Cardiac fibroblast (primary cell): ENCODE data around the gene TEX36.

Experiments used
- DNase-seq, 2 donors: peaks; one replicate each; pipeline versions ENCODE4 v3.0.0 to v3.0.0-alpha.2; 2010; ENCODE audit warnings: low read depth in 2 of 2
- H3K4me3 ChIP-seq, 2 donors: replicated peaks in 1 of 2; 1 replicate in 1 of 2; 2 replicates in 1 of 2; pipeline ENCODE4 v1.5.1; 2011; ENCODE audit warnings: low read depth in 2 of 2, low read length in 2 of 2, mild to moderate bottlenecking in 2 of 2, moderate library complexity in 1 of 2
- TF ChIP-seq, protein P1 (sequence below): IDR thresholded peaks from one replicate; pipeline ENCODE4 v1.5.1; 2011; ENCODE audit warnings: low read depth, mild to moderate bottlenecking, low read length, inconsistent platforms

The TEX36 gene

DNA sequence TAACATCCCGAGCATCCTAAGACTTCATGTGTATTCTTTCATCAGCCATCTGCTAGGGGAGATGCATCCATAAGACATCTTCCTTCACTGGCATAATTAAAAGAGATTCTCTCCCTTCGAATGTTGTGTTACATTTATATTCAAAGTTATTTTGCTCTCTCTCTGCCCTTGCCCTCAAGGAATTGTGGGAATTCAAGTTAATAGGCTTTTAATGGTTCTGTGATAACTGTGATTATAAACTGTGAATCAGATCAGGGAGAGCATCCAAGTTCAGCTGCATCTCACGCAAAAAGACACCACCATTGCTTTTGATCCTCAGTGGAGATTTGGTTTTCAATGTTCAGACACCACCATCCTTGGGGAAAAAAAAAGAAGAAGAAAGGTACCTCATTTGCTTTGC, 9.2 kb upstream of the TEX36 start:
- TF ChIP-seq, protein P1, sequence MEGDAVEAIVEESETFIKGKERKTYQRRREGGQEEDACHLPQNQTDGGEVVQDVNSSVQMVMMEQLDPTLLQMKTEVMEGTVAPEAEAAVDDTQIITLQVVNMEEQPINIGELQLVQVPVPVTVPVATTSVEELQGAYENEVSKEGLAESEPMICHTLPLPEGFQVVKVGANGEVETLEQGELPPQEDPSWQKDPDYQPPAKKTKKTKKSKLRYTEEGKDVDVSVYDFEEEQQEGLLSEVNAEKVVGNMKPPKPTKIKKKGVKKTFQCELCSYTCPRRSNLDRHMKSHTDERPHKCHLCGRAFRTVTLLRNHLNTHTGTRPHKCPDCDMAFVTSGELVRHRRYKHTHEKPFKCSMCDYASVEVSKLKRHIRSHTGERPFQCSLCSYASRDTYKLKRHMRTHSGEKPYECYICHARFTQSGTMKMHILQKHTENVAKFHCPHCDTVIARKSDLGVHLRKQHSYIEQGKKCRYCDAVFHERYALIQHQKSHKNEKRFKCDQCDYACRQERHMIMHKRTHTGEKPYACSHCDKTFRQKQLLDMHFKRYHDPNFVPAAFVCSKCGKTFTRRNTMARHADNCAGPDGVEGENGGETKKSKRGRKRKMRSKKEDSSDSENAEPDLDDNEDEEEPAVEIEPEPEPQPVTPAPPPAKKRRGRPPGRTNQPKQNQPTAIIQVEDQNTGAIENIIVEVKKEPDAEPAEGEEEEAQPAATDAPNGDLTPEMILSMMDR, result no peak
- H3K4me3 ChIP-seq, result no peak overlapping the region
- no peak for DNase-seq

DNA sequence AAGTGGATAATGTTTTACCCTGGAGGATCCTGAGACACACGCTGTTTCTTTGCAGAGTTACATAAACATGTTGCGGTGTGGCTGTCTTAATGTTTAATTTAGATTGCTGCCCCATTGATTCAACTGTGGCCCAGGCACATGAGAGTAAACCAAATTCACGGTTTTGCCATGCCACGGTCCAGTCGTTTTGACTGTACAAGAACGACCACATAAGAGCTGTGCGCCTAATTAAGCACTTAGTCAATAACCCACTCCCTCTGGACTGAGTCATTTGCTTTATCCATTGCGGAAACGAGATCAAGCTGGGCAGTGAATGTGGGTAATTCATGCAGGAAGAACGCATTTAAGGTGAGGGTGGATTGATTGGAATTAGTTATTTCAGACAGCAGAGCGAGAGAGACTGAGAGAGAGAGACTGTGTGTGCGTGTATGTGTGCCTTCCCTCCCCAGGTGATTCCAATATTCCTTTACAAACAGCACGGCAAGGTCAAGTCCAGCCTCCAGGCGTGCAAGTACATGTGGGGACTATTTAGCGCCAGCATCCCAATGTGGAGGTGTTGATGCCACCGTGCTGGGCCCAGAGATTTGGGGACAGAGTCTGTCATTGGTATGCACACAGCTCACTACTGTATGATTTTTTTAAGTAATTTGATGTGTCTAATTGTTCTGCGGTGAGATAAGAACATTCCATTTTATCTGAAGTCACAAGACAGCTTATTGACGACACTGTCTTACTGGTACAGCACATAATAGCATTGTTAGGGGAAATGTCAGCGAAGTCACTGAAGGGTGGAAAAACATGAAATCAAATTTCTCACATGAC, 8.4 kb upstream of the TEX36 start:
- no peak overlapping the region for H3K4me3 ChIP-seq
- TF ChIP-seq, protein P1, result no peak
- no peak for DNase-seq

DNA sequence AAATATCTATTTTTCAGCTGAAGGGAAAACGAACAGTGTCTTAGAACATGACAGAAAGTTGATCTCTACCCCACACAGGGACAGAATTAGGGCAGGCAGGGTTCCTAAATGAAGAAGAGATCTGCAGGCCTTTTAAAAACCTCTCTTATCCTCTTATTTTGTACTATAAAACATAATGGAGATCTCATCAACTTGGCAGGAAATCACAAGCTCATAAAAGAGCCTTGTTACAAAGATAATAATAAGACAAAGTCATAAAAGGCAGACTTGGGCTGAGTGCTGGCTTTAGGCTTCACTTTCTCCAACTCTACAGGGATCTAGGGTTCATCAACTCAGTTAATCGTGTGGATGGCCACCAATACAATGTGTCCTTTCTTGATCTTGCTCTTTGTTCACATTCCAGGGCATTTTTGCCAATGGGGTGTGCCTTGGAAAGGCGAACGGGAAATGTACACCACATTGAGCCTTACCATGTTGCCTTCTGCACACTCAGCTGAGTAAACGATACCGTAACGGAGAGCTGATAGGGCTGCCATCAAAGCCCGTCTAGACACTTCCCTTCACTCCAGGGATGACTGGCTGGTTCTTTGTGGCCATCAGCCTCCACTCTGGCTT, 7.1 kb upstream of the TEX36 start:
- no peak for DNase-seq
- TF ChIP-seq, protein P1, result no peak
- H3K4me3 ChIP-seq, result no peak overlapping the region

DNA sequence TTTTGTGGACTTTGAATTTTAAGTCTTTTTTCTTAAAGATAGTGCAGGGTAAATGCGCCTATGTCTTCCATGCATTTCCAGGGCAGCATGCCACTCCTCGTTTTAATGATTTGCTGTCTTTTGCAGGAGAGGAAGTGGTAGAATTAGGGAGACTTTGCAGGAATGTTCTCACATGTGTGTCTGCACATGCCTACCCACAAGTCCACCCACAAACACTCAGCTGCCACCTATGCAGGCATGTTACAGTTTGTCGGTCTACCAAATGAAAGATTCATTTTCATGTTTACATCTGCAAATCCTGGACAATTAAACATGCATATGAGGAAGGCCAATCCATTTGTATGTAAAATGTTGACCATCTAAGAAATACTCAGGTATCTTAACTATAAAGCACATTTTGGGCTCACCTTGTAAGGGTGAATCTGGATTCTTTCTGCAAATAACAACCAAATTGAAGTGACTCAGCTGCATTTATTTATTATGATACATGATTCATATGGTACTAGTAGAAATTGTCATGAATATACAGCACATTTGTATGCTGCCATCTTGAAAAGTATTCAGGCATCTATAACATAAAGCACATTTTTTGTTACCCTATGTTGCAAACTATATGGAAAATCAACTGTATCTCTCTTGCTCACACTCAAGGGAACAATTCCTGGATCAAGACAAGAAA, 4.7 kb upstream of the TEX36 start:
- DNase-seq, result no peak
- TF ChIP-seq, protein P1, result no peak
- no peak overlapping the region for H3K4me3 ChIP-seq

DNA sequence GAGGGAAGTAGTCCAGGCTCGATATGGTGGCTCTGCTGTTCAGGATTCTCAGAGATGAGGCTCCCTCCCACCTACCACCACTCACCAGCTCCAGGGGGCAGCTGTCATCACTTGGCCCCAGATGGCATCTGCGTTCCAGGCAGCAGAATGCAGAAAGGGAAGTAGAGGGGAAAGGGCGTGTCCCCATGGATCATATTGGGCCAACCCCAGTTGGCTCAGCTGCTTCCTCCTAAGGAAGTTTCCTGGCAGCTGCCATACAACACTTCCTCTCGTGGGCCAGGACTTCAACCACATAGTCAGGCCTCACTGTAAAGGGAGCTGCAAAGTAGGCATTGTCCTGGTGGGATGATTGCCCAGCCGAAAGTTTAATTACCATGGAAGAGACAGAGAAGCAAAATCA, 1.6 kb upstream of the TEX36 start:
- H3K4me3 ChIP-seq, result no peak overlapping the region
- TF ChIP-seq, protein P1, result no peak
- DNase-seq, result no peak

DNA sequence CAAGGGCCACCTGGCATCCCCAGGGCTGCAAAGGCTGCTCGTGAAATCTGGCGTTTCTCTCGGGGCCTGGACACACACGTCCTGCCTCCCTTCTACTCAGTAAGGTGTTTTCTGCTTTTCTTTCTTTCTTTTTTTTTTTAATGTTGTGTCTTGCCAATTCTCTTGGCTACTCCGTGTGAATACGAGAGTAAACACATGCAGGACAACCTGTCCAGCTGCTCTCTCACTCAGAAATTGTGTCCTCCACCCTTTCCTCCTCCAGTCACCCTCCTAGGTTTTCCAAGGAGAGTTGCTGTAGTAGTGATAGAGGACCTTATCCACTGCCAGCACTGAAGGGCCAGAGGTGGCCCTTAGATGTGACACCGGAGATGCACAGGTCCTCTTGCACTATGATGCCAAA, 858 bp upstream of the TEX36 start:
- no peak for DNase-seq
- TF ChIP-seq, protein P1, result no peak
- H3K4me3 ChIP-seq, result no peak overlapping the region
